SK-N-MC (cell line): ENCODE data around the gene KLHL29.

Source experiments
- EZH2 ChIP-seq: fragments of 200-600 bp; sonication (generic); IDR thresholded peaks from one replicate; pipeline ENCODE4 v1.6.1; 2017; ENCODE audit warnings: antibody characterized with exemption
- FOXP2 ChIP-seq: optimal IDR thresholded peaks from 2 replicates; pipeline ENCODE3; 2011; ENCODE audit warnings: mild to moderate bottlenecking, moderate library complexity; ENCODE audit not compliant: insufficient read depth; ENCODE audit errors: extremely low read length, control extremely low read depth
- POLR2AphosphoS5 ChIP-seq: IDR thresholded peaks from 2 replicates; pipeline ENCODE4 v1.6.1; 2012; ENCODE audit warnings: mild to moderate bottlenecking, low read depth, low read length, borderline replicate concordance

DNA sequence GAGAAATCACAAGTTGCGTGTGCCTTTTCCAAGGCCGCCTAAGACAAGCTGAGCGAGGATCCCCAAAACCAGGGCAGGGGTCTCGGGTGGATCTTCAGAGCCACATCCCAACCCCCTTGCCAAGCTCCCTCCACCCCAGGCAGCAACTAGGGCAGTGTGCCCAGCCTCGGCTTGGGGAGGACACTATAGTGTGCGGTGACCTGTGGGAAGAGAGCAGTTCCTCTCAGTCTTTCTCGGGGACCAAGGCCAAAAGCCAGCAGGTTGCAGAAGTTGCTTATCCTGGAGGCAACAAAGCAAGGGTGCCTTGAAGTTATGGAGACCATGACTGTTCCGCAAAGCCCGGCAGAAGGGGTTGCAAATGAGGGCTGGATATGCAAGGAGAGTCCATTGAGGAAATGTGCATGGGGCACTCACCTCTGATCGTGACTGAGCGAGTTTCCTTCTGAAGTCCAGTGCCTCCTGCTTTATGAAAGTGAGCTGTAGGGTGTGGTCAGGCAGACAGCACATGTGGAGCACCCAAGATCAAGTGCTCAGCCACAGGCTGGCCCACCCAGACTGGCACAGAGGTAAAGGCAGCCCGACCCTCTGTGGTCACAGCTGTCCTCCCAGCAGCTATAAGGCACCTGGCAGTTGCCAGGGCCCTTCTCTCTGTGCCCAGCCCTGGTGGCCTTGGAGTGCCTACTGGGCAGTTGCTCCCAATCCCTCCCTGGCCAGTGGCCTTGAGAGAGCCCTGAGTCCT is 281.4 kb downstream of the KLHL29 start:
- TF ChIP-seq POLR2AphosphoS5, result no peak
- TF ChIP-seq EZH2, result no peak
- no peak for TF ChIP-seq FOXP2
